RPMI8226 (cell line): ENCODE results near the gene UBE2G1.

ENCODE experiments used
- DNase-seq: peaks from one replicate; pipeline ENCODE4 v3.0.0-alpha.2; 2015

The UBE2G1 gene

GRCh38 chr17:4236456-4236855 is 130.0 kb downstream of the UBE2G1 start:
- DNase-seq: no peak

GRCh38 chr17:4235372-4236279 is 130.8 kb downstream of the UBE2G1 start:
- no peak for DNase-seq

- DNase-seq: no peak
Measured at GRCh38 chr17:4234401-4234800, 132.1 kb downstream of the UBE2G1 start.

GRCh38 chr17:4233668-4234258 is 132.7 kb downstream of the UBE2G1 start:
- DNase-seq: no peak

- DNase-seq: no peak
Measured at GRCh38 chr17:4232168-4232813, 134.2 kb downstream of the UBE2G1 start.

- no peak for DNase-seq
Measured at GRCh38 chr17:4229627-4230541, 136.6 kb downstream of the UBE2G1 start.

- DNase-seq: no peak
Measured at GRCh38 chr17:4221899-4222659, 144.4 kb downstream of the UBE2G1 start.

GRCh38 chr17:4221163-4221562 is 145.3 kb downstream of the UBE2G1 start:
- DNase-seq: no peak

GRCh38 chr17:4220655-4221054 is 145.8 kb downstream of the UBE2G1 start:
- no peak for DNase-seq
